Measurements from ENCODE around the gene UNC5A.

The UNC5A gene

GRCh38 chr5:176781638-176782570 is 28.5 kb upstream of the UNC5A start:
- DNase-seq: no peak

- DNase-seq: no peak
These were observed 25.9 kb upstream of the UNC5A start for GRCh38 chr5:176784218-176785165.

- no peak for DNase-seq
These were observed 24.9 kb upstream of the UNC5A start for GRCh38 chr5:176785184-176786145.

GRCh38 chr5:176787676-176788075 is 22.7 kb upstream of the UNC5A start:
- no peak for DNase-seq

GRCh38 chr5:176788091-176788490 is 22.3 kb upstream of the UNC5A start:
- no peak for DNase-seq

GRCh38 chr5:176788941-176789872 is 21.2 kb upstream of the UNC5A start:
- no peak for DNase-seq

- DNase-seq: no peak
These were observed 20.3 kb upstream of the UNC5A start for GRCh38 chr5:176789873-176790615.

- no peak for DNase-seq
These were observed 19.4 kb upstream of the UNC5A start for GRCh38 chr5:176790941-176791340.

GRCh38 chr5:176792655-176793342 is 17.6 kb upstream of the UNC5A start:
- DNase-seq: no peak

GRCh38 chr5:176793343-176793699 is 17.0 kb upstream of the UNC5A start:
- DNase-seq: no peak

- no peak for DNase-seq
These were observed 16.6 kb upstream of the UNC5A start for GRCh38 chr5:176793736-176794135.

- no peak for DNase-seq
These were observed 15.8 kb upstream of the UNC5A start for GRCh38 chr5:176794509-176794908.

- no peak for DNase-seq
These were observed 13.9 kb upstream of the UNC5A start for GRCh38 chr5:176796411-176796810.

- DNase-seq: no peak
These were observed 13.4 kb upstream of the UNC5A start for GRCh38 chr5:176796970-176797369.

GRCh38 chr5:176797456-176798050 is 12.8 kb upstream of the UNC5A start:
- no peak for DNase-seq

- DNase-seq: no peak
These were observed 12.1 kb upstream of the UNC5A start for GRCh38 chr5:176798086-176798876.

GRCh38 chr5:176798949-176799348 is 11.4 kb upstream of the UNC5A start:
- DNase-seq: no peak

- no peak for DNase-seq
These were observed 10.9 kb upstream of the UNC5A start for GRCh38 chr5:176799488-176799887.

- no peak for DNase-seq
These were observed 10.3 kb upstream of the UNC5A start for GRCh38 chr5:176800024-176800423.

Measured in activated CD4-positive, alpha-beta T cell treated with anti-CD3 and anti-CD28 coated beads, Interleukin-10, Interleukin-2, amounts not matched to agents 100 ng/mL and 50 ng/mL, durations not matched to agents 16 hours and 8 hours (primary cell).